Pulmonary artery endothelial cell (primary cell): ENCODE results near the gene MINK1. TPM values are rescaled to one million over a fixed set of nuclear protein-coding genes. Genes with fewer than 3 reads are reported as not detected.

Experiments
- DNase-seq: peaks from one replicate; pipeline ENCODE4 v3.0.0-alpha.2; 2011; ENCODE audit warnings: low read depth, low spot score
- total RNA-seq: library from RNA; depleted of rRNA; stranded (reverse); fragments of >200 nt; gene quantifications from 2 replicates; pipeline ENCODE4 v1.2.3, GENCODE V29; 2014

The MINK1 gene
- total RNA-seq, 1 donor from 2014 or later, result 26.2 TPM

GRCh38 chr17:4870855-4871254 lies 37.7 kb downstream of the MINK1 start:
- DNase-seq, result no peak

GRCh38 chr17:4872786-4873185 lies 39.6 kb downstream of the MINK1 start:
- no peak for DNase-seq

- no peak for DNase-seq
Measured at GRCh38 chr17:4877089-4877488, 43.9 kb downstream of the MINK1 start.

- no peak for DNase-seq
Measured at GRCh38 chr17:4879601-4880000, 46.5 kb downstream of the MINK1 start.

- no peak for DNase-seq
Measured at GRCh38 chr17:4880857-4881256, 47.7 kb downstream of the MINK1 start.

- DNase-seq, result no peak
Measured at GRCh38 chr17:4881761-4882555, 48.8 kb downstream of the MINK1 start.

GRCh38 chr17:4884489-4884888 lies 51.3 kb downstream of the MINK1 start:
- DNase-seq, result no peak

GRCh38 chr17:4886830-4887229 lies 53.7 kb downstream of the MINK1 start:
- DNase-seq, result no peak

GRCh38 chr17:4887581-4887980 lies 54.4 kb downstream of the MINK1 start:
- no peak for DNase-seq

- no peak for DNase-seq
Measured at GRCh38 chr17:4891411-4892410, 58.6 kb downstream of the MINK1 start.

- DNase-seq, result no peak
Measured at GRCh38 chr17:4892499-4893221, 59.5 kb downstream of the MINK1 start.

GRCh38 chr17:4893272-4893671 lies 60.1 kb downstream of the MINK1 start:
- DNase-seq, result no peak

GRCh38 chr17:4893721-4894560 lies 60.8 kb downstream of the MINK1 start:
- no peak for DNase-seq

- no peak for DNase-seq
Measured at GRCh38 chr17:4895121-4895520, 62.0 kb downstream of the MINK1 start.

- DNase-seq, result no peak
Measured at GRCh38 chr17:4895657-4896331, 62.7 kb downstream of the MINK1 start.

GRCh38 chr17:4896332-4897197 lies 63.4 kb downstream of the MINK1 start:
- DNase-seq, result no peak

- no peak for DNase-seq
Measured at GRCh38 chr17:4897198-4897687, 64.1 kb downstream of the MINK1 start.

- no peak for DNase-seq
Measured at GRCh38 chr17:4897785-4898184, 64.6 kb downstream of the MINK1 start.

- DNase-seq, result no peak
Measured at GRCh38 chr17:4898351-4898750, 65.2 kb downstream of the MINK1 start.
